Measurements from ENCODE around the gene TRMT11. TPM values are rescaled to one million over a fixed set of nuclear protein-coding genes. Genes with fewer than 3 reads are reported as not detected.
A peak's percentile ranks its signal among the peaks of the same experiment; 100 is the strongest.

Gene TRMT11
- total RNA-seq, 1 donor from 2014 or later: 33.4 TPM

GRCh38 chr6:125995972-125996580 is 9.7 kb downstream of the TRMT11 start:
- intact Hi-C loops (cut with micrococcal nuclease): loop anchor here (1.0 to 10.0 kb wide), 7 partner anchors 175 to 1543 kb away; partner anchors contain the start of gene CENPW
- Mint-ChIP-seq H3K4me3 (peak overlapping the region; percentile 76), H3K4me1 (peaks cover 8% of the 10 kb centered on the region), H3K9me3 (no peaks in the 10 kb centered on the region), H3K27ac (no peak overlapping the region), H3K27me3 (no peaks in the 10 kb centered on the region), H3K36me3 (ENCODE audit: low read depth) (peaks cover 31% of the 10 kb centered on the region)
- DNase-seq (peak; percentile 50), ATAC-seq (ENCODE audit: low read depth) (peak; percentile 100)
- peak; percentile 90 for TF ChIP-seq CTCF (IDR thresholded peaks at IDR 0.05)
- POLR2A ChIA-PET: interaction anchor here (1.3 to 2.4 kb wide), 2 partner anchors 9 to 215 kb away, joined by 6 to 14 read pairs; partner anchors contain the start of gene TRMT11
- CTCF ChIA-PET: interaction anchor here (0.7 to 2.1 kb wide), 11 partner anchors 10 to 1295 kb away, joined by 3 to 18 read pairs (median 3); partner anchors contain the start of gene TRMT11

- ATAC-seq (ENCODE audit: low read depth): no peak
- no peaks in the 10 kb centered on the region for H3K4me1 Mint-ChIP-seq
- DNase-seq: no peak
- CTCF ChIA-PET: no interaction called here
- peaks cover 68% of the 10 kb centered on the region for H3K36me3 Mint-ChIP-seq (ENCODE audit: low read depth)
- intact Hi-C loops (cut with micrococcal nuclease): no loop called here
- H3K27ac Mint-ChIP-seq: no peak overlapping the region
- H3K4me3 Mint-ChIP-seq: no peak overlapping the region
- no peaks in the 10 kb centered on the region for H3K27me3 Mint-ChIP-seq
- POLR2A ChIA-PET: no interaction called here
- H3K9me3 Mint-ChIP-seq: no peaks in the 10 kb centered on the region
- no peak for TF ChIP-seq CTCF (IDR thresholded peaks at IDR 0.05)
Observed at GRCh38 chr6:126002755-126003679, 16.7 kb downstream of the TRMT11 start.

GRCh38 chr6:126007800-126008199 is 21.5 kb downstream of the TRMT11 start:
- CTCF ChIA-PET: no interaction called here
- ATAC-seq (ENCODE audit: low read depth): no peak

GRCh38 chr6:126010040-126010439 is 23.7 kb downstream of the TRMT11 start:
- Mint-ChIP-seq H3K36me3 (ENCODE audit: low read depth) (peaks cover 65% of the 10 kb centered on the region), H3K4me1 (no peaks in the 10 kb centered on the region), H3K27me3 (no peaks in the 10 kb centered on the region), H3K27ac (no peak overlapping the region), H3K4me3 (no peak overlapping the region), H3K9me3 (no peaks in the 10 kb centered on the region)
- ChIA-PET POLR2A (no interaction called here), CTCF (interaction anchor here (1.2 kb wide), 1 partner anchor 15 kb away, joined by 4 read pairs; no protein-coding TSS in a partner anchor)
- intact Hi-C loops (cut with micrococcal nuclease): no loop called here
- ATAC-seq (ENCODE audit: low read depth): no peak
- TF ChIP-seq CTCF (IDR thresholded peaks at IDR 0.05): no peak
- no peak for DNase-seq

More at GRCh38 chr6:126007800-126008199, 21.5 kb downstream of the TRMT11 start:
- TF ChIP-seq CTCF (IDR thresholded peaks at IDR 0.05): no peak
- no peaks in the 10 kb centered on the region for H3K9me3 Mint-ChIP-seq
- H3K4me3 Mint-ChIP-seq: no peak overlapping the region
- intact Hi-C loops (cut with micrococcal nuclease): no loop called here
- POLR2A ChIA-PET: no interaction called here
- no peak for DNase-seq
- H3K27me3 Mint-ChIP-seq: no peaks in the 10 kb centered on the region
- peaks cover 63% of the 10 kb centered on the region for H3K36me3 Mint-ChIP-seq (ENCODE audit: low read depth)
- H3K27ac Mint-ChIP-seq: no peak overlapping the region
- H3K4me1 Mint-ChIP-seq: no peaks in the 10 kb centered on the region

GRCh38 chr6:126015863-126016262 is 29.5 kb downstream of the TRMT11 start:
- no peak overlapping the region for H3K27ac Mint-ChIP-seq
- no peak for TF ChIP-seq CTCF (IDR thresholded peaks at IDR 0.05)
- intact Hi-C loops (cut with micrococcal nuclease): no loop called here
- peaks cover 75% of the 10 kb centered on the region for H3K36me3 Mint-ChIP-seq (ENCODE audit: low read depth)
- no peaks in the 10 kb centered on the region for H3K9me3 Mint-ChIP-seq
- CTCF ChIA-PET: no interaction called here
- no peaks in the 10 kb centered on the region for H3K27me3 Mint-ChIP-seq
- ATAC-seq (ENCODE audit: low read depth) (no peak), DNase-seq (no peak)
- no peaks in the 10 kb centered on the region for H3K4me1 Mint-ChIP-seq
- POLR2A ChIA-PET: no interaction called here
- H3K4me3 Mint-ChIP-seq: no peak overlapping the region

Data from activated B cell treated with CpG ODN at 0.5 μM for 24 hours (primary cell).